ENCODE results near the gene SH3RF3. TPM values are rescaled to one million over a fixed set of nuclear protein-coding genes. Genes with fewer than 3 reads are reported as not detected.

The SH3RF3 gene
- total RNA-seq, 1 donor from 2014 or later: 7.4 TPM

DNA sequence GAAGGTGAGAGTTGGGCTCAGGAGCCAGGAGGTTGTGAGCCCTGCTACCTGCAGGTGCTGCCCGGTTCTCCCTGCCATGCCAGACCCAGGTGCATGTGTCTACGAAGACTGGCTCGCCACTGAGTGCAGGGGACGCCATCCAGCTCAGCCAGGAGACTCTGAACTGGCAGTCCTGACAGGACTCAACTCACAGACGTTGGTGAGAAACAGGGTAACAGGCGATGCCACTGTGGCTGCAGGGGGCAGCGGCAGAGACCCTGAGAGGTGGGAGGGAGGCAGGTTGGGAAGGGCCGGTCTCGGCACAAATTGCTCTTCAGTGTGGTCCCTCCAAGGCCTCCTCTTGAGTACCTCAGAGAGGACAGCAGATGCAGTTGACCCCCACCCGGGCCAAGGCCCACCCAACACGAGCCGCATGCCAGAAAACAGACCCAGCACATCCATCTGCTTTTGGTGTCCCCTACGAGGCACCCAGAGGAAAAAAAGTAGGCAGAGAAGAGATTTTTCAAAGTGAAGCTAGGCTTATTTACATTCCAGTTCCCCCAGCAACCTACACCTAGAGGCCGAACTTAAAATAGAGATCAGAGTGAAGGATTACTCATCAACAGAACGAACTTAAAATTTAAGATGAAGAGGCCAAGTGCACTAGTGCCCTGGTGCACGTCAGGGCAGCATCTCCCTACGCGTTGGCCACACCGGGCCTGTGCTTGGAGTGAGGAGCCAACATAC, 300.0 kb downstream of the SH3RF3 start:
- Histone ChIP-seq H3K36me3 (no peaks in the 10 kb centered on the region), H3K27me3 (no peaks in the 10 kb centered on the region), H3K4me3 (no peak overlapping the region), H3K4me1 (no peaks in the 10 kb centered on the region), H3K27ac (no peak overlapping the region), H3K9me3 (no peaks in the 10 kb centered on the region)
- intact Hi-C loops (cut with DNase I): no loop called here
- DNase-seq (no peak), ATAC-seq (no peak)
- TF ChIP-seq, protein P1, sequence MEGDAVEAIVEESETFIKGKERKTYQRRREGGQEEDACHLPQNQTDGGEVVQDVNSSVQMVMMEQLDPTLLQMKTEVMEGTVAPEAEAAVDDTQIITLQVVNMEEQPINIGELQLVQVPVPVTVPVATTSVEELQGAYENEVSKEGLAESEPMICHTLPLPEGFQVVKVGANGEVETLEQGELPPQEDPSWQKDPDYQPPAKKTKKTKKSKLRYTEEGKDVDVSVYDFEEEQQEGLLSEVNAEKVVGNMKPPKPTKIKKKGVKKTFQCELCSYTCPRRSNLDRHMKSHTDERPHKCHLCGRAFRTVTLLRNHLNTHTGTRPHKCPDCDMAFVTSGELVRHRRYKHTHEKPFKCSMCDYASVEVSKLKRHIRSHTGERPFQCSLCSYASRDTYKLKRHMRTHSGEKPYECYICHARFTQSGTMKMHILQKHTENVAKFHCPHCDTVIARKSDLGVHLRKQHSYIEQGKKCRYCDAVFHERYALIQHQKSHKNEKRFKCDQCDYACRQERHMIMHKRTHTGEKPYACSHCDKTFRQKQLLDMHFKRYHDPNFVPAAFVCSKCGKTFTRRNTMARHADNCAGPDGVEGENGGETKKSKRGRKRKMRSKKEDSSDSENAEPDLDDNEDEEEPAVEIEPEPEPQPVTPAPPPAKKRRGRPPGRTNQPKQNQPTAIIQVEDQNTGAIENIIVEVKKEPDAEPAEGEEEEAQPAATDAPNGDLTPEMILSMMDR (IDR thresholded peaks at IDR 0.05): no peak

DNA sequence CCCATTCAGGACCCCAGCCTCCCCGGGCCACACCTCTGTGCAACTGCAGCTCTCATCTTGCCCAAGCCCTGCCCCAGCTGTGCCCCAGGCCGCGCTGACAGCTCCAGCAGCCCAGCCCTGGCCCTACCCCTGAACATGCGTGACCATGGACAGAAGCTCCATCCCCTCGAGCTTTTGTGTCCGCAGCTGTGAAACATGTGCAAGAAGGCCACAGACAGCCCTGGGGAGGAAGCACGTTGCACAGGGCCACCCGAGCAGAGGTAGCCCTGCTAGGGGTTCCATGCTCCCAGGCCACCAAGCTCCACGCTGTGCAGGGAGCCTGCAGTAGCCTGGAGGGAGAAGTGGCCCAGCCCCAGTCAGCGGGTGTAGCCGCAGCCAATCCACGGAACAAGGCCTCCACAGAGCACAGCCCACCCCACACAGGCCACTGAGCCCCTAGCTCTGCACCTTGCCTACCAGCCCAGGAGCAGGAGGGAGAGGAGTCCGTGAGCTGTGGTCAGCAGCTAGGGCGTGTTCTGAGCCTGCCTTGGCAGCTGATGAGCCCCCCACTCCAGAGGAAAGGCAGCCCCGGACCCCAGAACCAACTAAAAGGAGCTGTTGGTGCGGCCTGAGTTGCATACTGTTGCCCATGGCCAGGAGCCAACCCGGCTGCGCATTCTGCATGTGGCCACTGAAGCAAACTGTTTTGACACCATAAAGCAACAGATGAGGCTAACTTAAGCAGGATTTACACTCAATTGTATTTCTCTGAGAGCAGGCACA, 300.7 kb downstream of the SH3RF3 start:
- Histone ChIP-seq H3K4me3 (no peak overlapping the region), H3K4me1 (no peaks in the 10 kb centered on the region), H3K36me3 (no peaks in the 10 kb centered on the region), H3K27me3 (no peaks in the 10 kb centered on the region), H3K9me3 (no peaks in the 10 kb centered on the region), H3K27ac (no peak overlapping the region)
- ATAC-seq (no peak), DNase-seq (no peak)
- intact Hi-C loops (cut with DNase I): no loop called here
- TF ChIP-seq, protein P1 (IDR thresholded peaks at IDR 0.05): no peak

DNA sequence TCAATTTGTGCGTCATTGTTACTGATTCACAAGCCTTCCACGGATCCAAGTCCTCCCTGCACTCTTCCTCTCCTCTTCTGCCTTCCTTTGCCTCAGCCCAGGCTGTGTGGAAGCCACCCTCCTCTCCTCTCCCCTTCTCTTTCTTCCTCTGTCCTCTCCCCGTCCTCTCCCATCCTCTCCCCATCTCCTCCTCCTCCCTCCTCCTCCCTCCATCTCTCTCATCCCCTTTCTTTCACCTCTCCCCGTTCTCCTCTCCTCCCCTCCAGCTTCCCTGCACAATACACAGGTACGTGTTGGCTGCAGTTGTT, 301.3 kb downstream of the SH3RF3 start:
- TF ChIP-seq, protein P1 (IDR thresholded peaks at IDR 0.05): no peak
- no peak overlapping the region for H3K27ac ChIP-seq

DNA sequence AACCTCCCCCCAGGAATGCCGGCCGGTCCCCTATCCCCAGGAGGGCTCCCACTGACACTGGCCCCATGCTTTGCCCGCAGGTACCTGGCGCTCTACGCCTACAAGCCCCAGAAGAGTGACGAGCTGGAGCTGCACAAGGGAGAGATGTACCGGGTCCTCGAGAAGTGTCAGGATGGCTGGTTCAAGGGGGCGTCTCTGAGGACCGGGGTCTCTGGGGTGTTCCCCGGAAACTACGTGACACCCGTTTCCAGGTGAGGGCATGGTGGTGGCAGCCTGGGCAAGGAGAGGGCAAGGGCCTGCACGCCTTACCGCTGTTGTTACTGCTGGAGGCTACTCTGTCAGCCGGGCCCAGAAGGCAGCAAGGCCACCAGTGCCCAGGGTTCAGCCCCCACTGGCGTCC, 303.4 kb downstream of the SH3RF3 start:
- no peak overlapping the region for H3K4me3 ChIP-seq
- no peaks in the 10 kb centered on the region for H3K9me3 ChIP-seq
- no peaks in the 10 kb centered on the region for H3K4me1 ChIP-seq
- ATAC-seq (no peak), DNase-seq (peak; percentile 60)
- intact Hi-C loops (cut with DNase I): no loop called here
- H3K27ac ChIP-seq: no peak overlapping the region
- no peaks in the 10 kb centered on the region for H3K27me3 ChIP-seq
- H3K36me3 ChIP-seq: no peaks in the 10 kb centered on the region
- TF ChIP-seq, protein P1 (IDR thresholded peaks at IDR 0.05): no peak

More for the DNA sequence above, 301.3 kb downstream of the SH3RF3 start:
- Histone ChIP-seq H3K4me1 (no peaks in the 10 kb centered on the region), H3K9me3 (no peaks in the 10 kb centered on the region), H3K27me3 (no peaks in the 10 kb centered on the region), H3K4me3 (no peak overlapping the region), H3K36me3 (no peaks in the 10 kb centered on the region)
- no peak for DNase-seq
- intact Hi-C loops (cut with DNase I): no loop called here
- no peak for ATAC-seq

DNA sequence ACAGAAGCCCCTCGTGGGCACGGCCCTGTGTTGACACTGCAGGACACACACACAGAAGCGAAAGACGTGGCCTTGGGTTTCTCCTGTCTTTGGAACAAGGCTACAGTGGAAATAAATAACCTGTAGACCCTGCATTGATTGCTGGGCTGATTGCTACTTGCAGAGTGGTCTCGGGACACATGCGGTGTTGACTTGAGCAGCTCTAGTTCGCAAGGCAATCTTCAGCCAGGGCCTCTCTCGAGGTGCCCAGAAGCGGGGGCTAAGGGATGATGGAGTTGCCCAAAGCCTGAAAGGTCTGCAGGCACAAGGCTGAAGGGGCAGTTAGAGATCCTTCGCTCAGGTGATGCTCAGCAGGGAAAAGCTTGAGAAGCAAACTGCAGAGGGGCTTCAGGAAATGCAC, 304.5 kb downstream of the SH3RF3 start:
- no peak for ATAC-seq
- intact Hi-C loops (cut with DNase I): no loop called here
- peak; percentile 30 for DNase-seq
- no peaks in the 10 kb centered on the region for H3K4me1 ChIP-seq
- TF ChIP-seq, protein P1 (IDR thresholded peaks at IDR 0.05): no peak
- H3K36me3 ChIP-seq: no peaks in the 10 kb centered on the region
- H3K4me3 ChIP-seq: no peak overlapping the region
- no peak overlapping the region for H3K27ac ChIP-seq
- no peaks in the 10 kb centered on the region for H3K27me3 ChIP-seq
- no peaks in the 10 kb centered on the region for H3K9me3 ChIP-seq
